Muscle of leg (tissue), 11 donors: ENCODE results near the gene SMAD3. TPM values are rescaled to one million over a fixed set of nuclear protein-coding genes. Genes with fewer than 3 reads are reported as not detected.
A peak's percentile ranks its signal among the peaks of the same experiment; 100 is the strongest.

Source experiments
- DNase-seq: peaks from one replicate; pipeline ENCODE4 v3.0.0; 2013
- H3K27ac ChIP-seq: one replicate; pipeline ENCODE4 v1.5.1; 2013; ENCODE audit warnings: mild to moderate bottlenecking, low read length, control low read depth
- H3K27me3 ChIP-seq: one replicate; pipeline ENCODE4 v1.6.1; 2013; ENCODE audit warnings: low read length; ENCODE audit not compliant: control insufficient read depth, insufficient read depth
- H3K36me3 ChIP-seq: one replicate; pipeline ENCODE4 v1.6.1; 2013; ENCODE audit warnings: low read length; ENCODE audit not compliant: control insufficient read depth, insufficient read depth
- H3K4me1 ChIP-seq: one replicate; pipeline ENCODE4 v1.6.1; 2013; ENCODE audit warnings: low read length; ENCODE audit not compliant: control insufficient read depth, insufficient read depth
- H3K4me3 ChIP-seq: one replicate; pipeline ENCODE4 v1.5.1; 2013; ENCODE audit warnings: low read length, control low read depth
- H3K9me3 ChIP-seq: replicated peaks from 2 replicates; pipeline ENCODE4 v1.6.1; 2013; ENCODE audit warnings: low read depth, low read length; ENCODE audit not compliant: control insufficient read depth
- WGBS: methylation state at CpG from one replicate; pipeline ENCODE4 v1.1.5; 2013; ENCODE audit warnings: missing lambda C conversion rate; ENCODE audit not compliant: insufficient coverage; 5-methylcytosine and 5-hydroxymethylcytosine counted together
- polyA plus RNA-seq, 8 donors: library from polyadenylated mRNA; unstranded; fragments of 120-200 nt; gene quantifications; one replicate each; pipeline versions ENCODE4 v1.2.1 to v1.2.3, GENCODE V29; 2013; ENCODE audit warnings: inconsistent platforms in 1 of 8, low replicate concordance in 1 of 8; ENCODE audit not compliant: insufficient read length in 8 of 8, insufficient read depth in 1 of 8
- total RNA-seq: library from RNA; stranded (reverse); fragments of 120-200 nt; gene quantifications from one replicate; pipeline ENCODE4 v1.2.4, GENCODE V29; 2013

The SMAD3 gene
- total and polyA plus RNA-seq, 9 donors: 18.3 to 34.0 (median 25.8) TPM

DNA sequence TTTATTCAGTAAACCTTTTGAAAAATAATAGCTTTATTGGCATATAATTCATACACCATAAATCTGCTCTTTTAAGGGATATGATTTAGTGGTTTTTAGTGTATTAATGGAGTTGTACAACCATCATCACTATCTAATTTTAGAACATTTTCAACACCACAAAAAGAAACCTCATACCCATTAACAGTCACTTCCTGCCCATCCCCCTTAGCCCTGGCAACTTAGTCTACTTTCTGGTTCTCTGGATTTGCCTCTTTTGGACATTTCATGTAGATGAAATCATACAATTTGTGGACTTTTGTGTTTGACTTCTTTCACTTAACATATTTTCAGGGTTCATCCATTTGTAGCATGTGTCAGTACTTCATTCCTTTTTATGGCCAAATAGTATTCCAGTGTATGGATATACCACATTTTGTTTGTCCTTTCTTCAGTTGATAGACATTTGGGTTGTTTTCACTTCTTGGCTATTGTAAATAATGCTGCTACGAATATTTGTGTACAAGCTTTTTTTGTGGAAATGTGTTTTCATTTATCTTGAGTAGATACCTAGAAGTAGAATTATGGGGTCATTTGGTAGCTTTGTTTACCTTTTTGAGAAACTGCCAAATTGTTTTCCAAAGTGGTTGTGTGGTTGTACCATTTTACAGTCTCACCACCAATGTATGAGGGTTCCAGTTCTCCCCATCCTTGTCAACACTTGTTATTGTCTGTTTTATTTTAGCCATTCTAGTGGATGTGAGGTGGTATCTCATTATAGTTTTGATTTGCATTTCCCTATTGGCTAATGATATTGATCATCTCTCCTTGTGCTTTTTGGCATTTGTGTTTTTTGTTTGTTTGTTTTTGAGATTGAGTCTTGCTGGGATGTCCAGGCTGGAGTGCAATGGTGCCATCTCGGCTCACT is 45.8 kb downstream of the SMAD3 start:
- H3K27me3 ChIP-seq: no peaks in the 10 kb centered on the region
- 100% methylated on average over 1 of the region's 2 CpGs for WGBS
- H3K36me3 ChIP-seq: peaks cover 3% of the 10 kb centered on the region
- no peak overlapping the region for H3K27ac ChIP-seq
- peaks cover 7% of the 10 kb centered on the region for H3K9me3 ChIP-seq
- DNase-seq: no peak
- H3K4me3 ChIP-seq: no peak overlapping the region
- H3K4me1 ChIP-seq: peaks cover 52% of the 10 kb centered on the region

DNA sequence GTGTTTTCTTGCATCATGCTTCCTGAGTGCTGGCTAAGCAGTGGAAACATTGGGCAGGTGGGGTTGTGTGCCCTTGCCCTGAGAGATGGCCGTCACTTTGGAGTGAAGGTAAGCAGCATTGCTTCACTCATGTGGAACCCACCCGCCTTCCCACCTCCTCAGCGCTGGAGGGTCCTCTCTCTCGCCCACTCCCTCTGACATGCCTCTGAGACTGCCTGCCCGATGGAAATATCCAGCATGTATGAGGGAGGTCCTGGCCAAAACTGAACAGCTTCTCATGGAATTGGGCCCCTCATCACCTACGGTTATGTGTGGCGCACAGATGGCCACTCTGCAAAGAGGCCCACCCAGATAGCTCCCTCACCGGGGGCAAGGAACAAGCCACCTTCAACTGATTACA is 48.6 kb downstream of the SMAD3 start:
- no peak overlapping the region for H3K27ac ChIP-seq
- peaks cover 7% of the 10 kb centered on the region for H3K9me3 ChIP-seq
- DNase-seq: no peak
- H3K27me3 ChIP-seq: no peaks in the 10 kb centered on the region
- 80% methylated on average over 3 of the region's 8 CpGs for WGBS
- H3K36me3 ChIP-seq: peaks cover 4% of the 10 kb centered on the region
- H3K4me3 ChIP-seq: no peak overlapping the region
- H3K4me1 ChIP-seq: peaks cover 47% of the 10 kb centered on the region

- Histone ChIP-seq H3K27ac (peak overlapping the region; percentile 43), H3K9me3 (peaks cover 7% of the 10 kb centered on the region), H3K4me1 (peaks cover 42% of the 10 kb centered on the region), H3K4me3 (no peak overlapping the region), H3K36me3 (peaks cover 2% of the 10 kb centered on the region), H3K27me3 (no peaks in the 10 kb centered on the region)
- DNase-seq: peak; percentile 72
- 33% methylated on average over 3 of the region's 6 CpGs for WGBS
Observed at GRCh38 chr15:67114846-67115585, 49.6 kb downstream of the SMAD3 start.

DNA sequence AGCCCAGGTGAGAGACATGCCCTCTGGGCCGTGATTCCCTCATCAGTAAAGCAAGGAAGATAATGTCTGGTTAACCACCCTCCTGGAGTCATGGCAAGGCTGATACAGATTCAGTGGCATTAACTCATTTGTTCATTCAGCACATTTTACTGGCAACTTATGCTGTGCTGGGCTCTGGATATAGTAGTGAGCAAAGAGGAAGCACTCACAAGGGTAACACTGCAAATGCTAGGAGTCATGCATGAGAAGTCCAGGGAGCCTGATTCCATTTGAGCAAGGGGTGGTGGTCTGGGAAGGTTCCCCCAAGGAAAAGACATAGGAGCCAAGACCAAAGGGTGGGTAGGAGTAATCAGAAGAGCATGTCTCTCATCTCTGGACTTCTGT is 50.2 kb downstream of the SMAD3 start:
- H3K9me3 ChIP-seq: peaks cover 7% of the 10 kb centered on the region
- no peak for DNase-seq
- 50% methylated on average over 1 of the region's 1 CpG for WGBS
- no peak overlapping the region for H3K27ac ChIP-seq
- no peaks in the 10 kb centered on the region for H3K27me3 ChIP-seq
- H3K4me1 ChIP-seq: peaks cover 43% of the 10 kb centered on the region
- peaks cover 2% of the 10 kb centered on the region for H3K36me3 ChIP-seq
- H3K4me3 ChIP-seq: no peak overlapping the region

DNA sequence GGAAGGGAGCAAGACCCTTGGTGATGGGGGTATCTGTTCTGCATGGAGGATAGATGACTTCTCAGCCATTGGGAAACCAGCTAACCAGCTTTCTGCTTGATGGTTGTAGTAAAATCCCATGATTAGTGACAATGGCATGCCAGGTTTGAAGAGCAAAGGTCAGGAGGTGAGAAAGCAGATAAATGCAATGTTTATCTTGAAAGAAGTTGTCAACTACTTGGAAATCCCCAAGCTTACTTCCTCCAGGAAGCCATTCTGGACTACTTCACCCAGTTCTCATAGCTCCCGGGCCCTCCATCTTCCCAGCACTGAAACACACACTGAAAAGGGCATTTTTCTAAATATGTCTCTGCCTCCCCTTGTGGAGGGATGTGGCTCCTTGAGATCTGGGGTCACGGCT is 51.3 kb downstream of the SMAD3 start:
- Histone ChIP-seq H3K9me3 (no peaks in the 10 kb centered on the region), H3K27me3 (no peaks in the 10 kb centered on the region), H3K27ac (no peak overlapping the region), H3K36me3 (peaks cover 2% of the 10 kb centered on the region), H3K4me3 (no peak overlapping the region), H3K4me1 (peaks cover 53% of the 10 kb centered on the region)
- WGBS: no CpG with 5 or more reads among the region's 2 CpGs
- no peak for DNase-seq

DNA sequence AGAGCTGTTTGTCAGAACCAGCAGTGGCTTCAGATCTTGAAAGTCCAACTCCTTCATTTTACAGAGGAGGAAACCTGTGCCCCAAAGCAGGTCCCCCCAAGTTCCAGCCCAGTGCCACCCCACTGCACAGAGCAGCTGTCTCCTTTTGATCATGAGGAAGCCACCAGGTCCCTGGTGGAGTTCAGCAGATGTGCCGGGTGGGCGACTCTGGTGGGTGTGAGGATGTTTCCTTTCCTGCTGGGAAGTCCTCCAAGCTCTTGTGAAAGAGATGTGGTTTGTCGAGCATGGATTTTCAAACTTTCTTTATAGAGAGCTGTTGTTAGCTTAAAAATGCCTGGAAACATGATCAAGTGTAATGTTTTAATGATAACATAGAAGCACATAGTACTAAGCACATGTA is 52.0 kb downstream of the SMAD3 start:
- Histone ChIP-seq H3K4me3 (no peak overlapping the region), H3K36me3 (peaks cover 2% of the 10 kb centered on the region), H3K4me1 (peaks cover 56% of the 10 kb centered on the region), H3K27ac (peak overlapping the region; percentile 18), H3K9me3 (no peaks in the 10 kb centered on the region), H3K27me3 (no peaks in the 10 kb centered on the region)
- DNase-seq: peak; percentile 76
- 23% methylated on average over 2 of the region's 3 CpGs for WGBS

DNA sequence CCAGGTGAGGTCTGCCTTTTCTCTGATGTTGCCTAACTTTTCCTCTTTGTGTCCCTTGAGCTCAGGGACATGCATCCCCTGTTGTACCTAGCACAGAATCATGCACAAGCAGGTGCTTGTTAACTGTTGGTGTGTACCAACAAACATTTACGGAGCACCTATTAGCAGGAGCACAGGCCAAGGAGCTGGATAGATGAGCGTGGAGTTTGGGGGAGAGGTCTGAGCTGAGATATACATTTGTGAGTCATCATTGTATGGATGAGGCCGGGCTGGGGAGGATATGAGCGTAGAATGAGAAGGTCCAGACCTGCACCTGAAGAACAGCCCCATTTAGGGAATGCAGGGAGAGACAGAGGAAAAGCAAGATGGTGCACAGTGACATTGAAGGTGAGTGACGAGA is 53.4 kb downstream of the SMAD3 start:
- WGBS: 86% methylated on average over 5 of the region's 5 CpGs
- Histone ChIP-seq H3K36me3 (peaks cover 2% of the 10 kb centered on the region), H3K9me3 (no peaks in the 10 kb centered on the region), H3K27me3 (no peaks in the 10 kb centered on the region), H3K27ac (no peak overlapping the region), H3K4me1 (peaks cover 56% of the 10 kb centered on the region), H3K4me3 (no peak overlapping the region)
- no peak for DNase-seq

- no peak for DNase-seq
- 83% methylated on average over 1 of the region's 6 CpGs for WGBS
- Histone ChIP-seq H3K4me1 (peaks cover 58% of the 10 kb centered on the region), H3K36me3 (peaks cover 2% of the 10 kb centered on the region), H3K27me3 (no peaks in the 10 kb centered on the region), H3K9me3 (no peaks in the 10 kb centered on the region), H3K4me3 (no peak overlapping the region), H3K27ac (no peak overlapping the region)
Observed at GRCh38 chr15:67119238-67119846, 53.9 kb downstream of the SMAD3 start.

DNA sequence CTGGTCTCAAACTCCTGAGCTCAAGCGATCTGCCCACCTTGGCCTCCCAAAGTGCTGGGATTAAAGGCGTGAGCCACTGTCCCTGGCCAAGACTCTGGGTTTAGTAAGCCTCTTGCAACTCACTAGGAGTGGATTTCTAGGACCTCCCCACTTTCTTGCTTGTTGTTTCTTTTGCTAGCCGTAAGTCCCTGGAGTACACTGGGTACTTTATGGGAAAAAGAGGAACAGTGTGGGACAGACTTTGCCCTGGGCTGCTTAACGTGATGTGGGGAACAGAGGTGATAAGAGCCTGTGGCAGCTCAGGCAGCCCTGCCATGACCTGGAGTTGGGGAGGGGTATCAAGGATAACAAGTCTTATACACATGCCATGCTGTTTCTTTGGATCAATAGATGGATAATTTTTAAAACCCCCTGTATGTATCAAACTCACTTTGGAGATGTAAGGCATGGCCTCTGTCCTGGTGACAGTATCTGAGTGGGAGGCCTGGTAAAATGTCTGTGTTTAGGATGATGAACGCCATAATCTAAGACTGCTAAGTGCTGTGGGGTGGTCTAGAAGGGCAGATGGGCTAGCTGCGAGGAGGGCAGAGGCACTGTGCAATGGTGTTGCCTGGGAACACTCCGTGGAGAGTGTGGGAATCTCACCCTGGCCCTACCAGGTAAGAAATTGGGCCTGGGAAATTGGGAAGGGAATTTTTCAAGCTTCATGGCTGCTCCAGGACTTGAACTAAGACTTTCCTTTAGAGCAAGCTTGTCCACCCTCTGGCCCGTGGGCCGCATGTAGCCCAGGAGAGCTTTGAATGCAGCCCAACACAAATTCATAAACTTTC is 54.8 kb downstream of the SMAD3 start:
- Histone ChIP-seq H3K9me3 (no peaks in the 10 kb centered on the region), H3K36me3 (peaks cover 2% of the 10 kb centered on the region), H3K4me3 (no peak overlapping the region), H3K27me3 (no peaks in the 10 kb centered on the region), H3K4me1 (peaks cover 58% of the 10 kb centered on the region), H3K27ac (peak overlapping the region; percentile 83)
- no peak for DNase-seq
- 74% methylated on average over 6 of the region's 9 CpGs for WGBS
